HG02759 (cell line): Measurements from ENCODE around the gene KCNA5.

Experiments
- ATAC-seq: cut with Tn5 transposase; IDR thresholded peaks from one replicate; pipeline ENCODE4 v1.9.1; 2021; ENCODE audit warnings: mild to moderate bottlenecking, moderate library complexity; ENCODE audit not compliant: unreplicated experiment

Gene KCNA5

GRCh38 chr12:5026342-5026938 is 17.2 kb upstream of the KCNA5 start:
- ATAC-seq = no peak

GRCh38 chr12:5027046-5027821 is 16.4 kb upstream of the KCNA5 start:
- no peak for ATAC-seq

- no peak for ATAC-seq
Measured at GRCh38 chr12:5030066-5030465, 13.6 kb upstream of the KCNA5 start.

- ATAC-seq = no peak
Measured at GRCh38 chr12:5031242-5031641, 12.4 kb upstream of the KCNA5 start.

- no peak for ATAC-seq
Measured at GRCh38 chr12:5031958-5032357, 11.7 kb upstream of the KCNA5 start.

GRCh38 chr12:5032821-5033220 is 10.9 kb upstream of the KCNA5 start:
- ATAC-seq = no peak

- no peak for ATAC-seq
Measured at GRCh38 chr12:5033883-5034282, 9.8 kb upstream of the KCNA5 start.

- ATAC-seq = no peak
Measured at GRCh38 chr12:5034603-5035002, 9.1 kb upstream of the KCNA5 start.

GRCh38 chr12:5035618-5036017 is 8.1 kb upstream of the KCNA5 start:
- ATAC-seq = no peak

- no peak for ATAC-seq
Measured at GRCh38 chr12:5036031-5036430, 7.6 kb upstream of the KCNA5 start.

GRCh38 chr12:5037795-5038357 is 5.8 kb upstream of the KCNA5 start:
- ATAC-seq = no peak

- ATAC-seq = no peak
Measured at GRCh38 chr12:5038781-5039311, 4.8 kb upstream of the KCNA5 start.

GRCh38 chr12:5039815-5040214 is 3.9 kb upstream of the KCNA5 start:
- no peak for ATAC-seq

GRCh38 chr12:5040368-5040767 is 3.3 kb upstream of the KCNA5 start:
- ATAC-seq = no peak

- no peak for ATAC-seq
Measured at GRCh38 chr12:5044420-5045295, 979 bp downstream of the KCNA5 start.

GRCh38 chr12:5047094-5047493 is 3.4 kb downstream of the KCNA5 start:
- no peak for ATAC-seq

- no peak for ATAC-seq
Measured at GRCh38 chr12:5047729-5048128, 4.0 kb downstream of the KCNA5 start.

GRCh38 chr12:5050542-5050941 is 6.9 kb downstream of the KCNA5 start:
- no peak for ATAC-seq

GRCh38 chr12:5051334-5051733 is 7.7 kb downstream of the KCNA5 start:
- ATAC-seq = no peak

GRCh38 chr12:5051913-5052312 is 8.2 kb downstream of the KCNA5 start:
- ATAC-seq = no peak

GRCh38 chr12:5052348-5052747 is 8.7 kb downstream of the KCNA5 start:
- ATAC-seq = no peak
